GM23338 (cell line): ENCODE measurements around the gene RAP2A. TPM values are rescaled to one million over a fixed set of nuclear protein-coding genes. Genes with fewer than 3 reads are reported as not detected.

ENCODE experiments used
- ATAC-seq: fragments of 200-7000 bp; cut with Tn5 transposase; 3 replicates; pipeline ENCODE4 v1.9.1; 2020
- DNase-seq: peaks from one replicate; pipeline ENCODE4 v3.0.0-alpha.2; 2015; ENCODE audit warnings: low spot score
- H2AFZ ChIP-seq: fragments of 200-600 bp; sonication (generic); 2 replicates; pipeline ENCODE4 v1.8.0; 2016; ENCODE audit warnings: antibody characterized with exemption, mild to moderate bottlenecking, moderate library complexity
- H3F3A ChIP-seq: fragments of 200-600 bp; sonication (generic); replicated peaks from 2 replicates; pipeline ENCODE4 v1.8.0; 2017; ENCODE audit warnings: antibody characterized with exemption, mixed run types, low read depth
- H3K27ac ChIP-seq: fragments of 200-600 bp; sonication (generic); 2 replicates; pipeline ENCODE4 v1.6.1; 2016; ENCODE audit warnings: low read depth
- H3K27me3 ChIP-seq: fragments of 200-600 bp; sonication (generic); 2 replicates; pipeline ENCODE4 v1.8.0; 2016; ENCODE audit warnings: mild to moderate bottlenecking, mixed run types, moderate library complexity; ENCODE audit not compliant: insufficient read depth
- H3K36me3 ChIP-seq: fragments of 200-600 bp; sonication (generic); 2 replicates; pipeline ENCODE4 v1.8.0; 2016; ENCODE audit warnings: mild to moderate bottlenecking; ENCODE audit not compliant: insufficient read depth
- H3K4me1 ChIP-seq: fragments of 200-600 bp; sonication (generic); 2 replicates; pipeline ENCODE4 v1.8.0; 2016; ENCODE audit warnings: mild to moderate bottlenecking, moderate library complexity; ENCODE audit not compliant: insufficient read depth
- H3K4me2 ChIP-seq: fragments of 200-600 bp; sonication (generic); 2 replicates; pipeline ENCODE4 v1.7.1; 2017; ENCODE audit warnings: mixed run types
- H3K4me3 ChIP-seq: fragments of 200-600 bp; sonication (generic); 2 replicates; pipeline ENCODE4 v1.6.1; 2016; ENCODE audit warnings: mixed run types
- H3K79me2 ChIP-seq: fragments of 200-600 bp; sonication (generic); replicated peaks from 2 replicates; pipeline ENCODE4 v1.8.0; 2017; ENCODE audit warnings: mild to moderate bottlenecking; ENCODE audit not compliant: insufficient read depth
- H3K9me2 ChIP-seq: fragments of 200-600 bp; sonication (generic); 2 replicates; pipeline ENCODE4 v1.8.0; 2017; ENCODE audit not compliant: insufficient read depth
- H4K20me1 ChIP-seq: fragments of 200-600 bp; sonication (generic); replicated peaks from 2 replicates; pipeline ENCODE4 v1.8.0; 2017; ENCODE audit warnings: mild to moderate bottlenecking; ENCODE audit not compliant: insufficient read depth
- H3K27ac Mint-ChIP-seq: 2 replicates; pipeline ENCODE4 v1.8.0; 2020; ENCODE audit warnings: inconsistent platforms, mild to moderate bottlenecking, moderate library complexity, mixed read lengths
- H3K27me3 Mint-ChIP-seq: 3 replicates; pipeline ENCODE4 v1.8.0; 2022; ENCODE audit warnings: low read depth, mild to moderate bottlenecking, moderate library complexity, mixed read lengths, inconsistent platforms; ENCODE audit not compliant: insufficient read depth, poor library complexity
- H3K36me3 Mint-ChIP-seq: 3 replicates; pipeline ENCODE4 v1.8.0; 2021; ENCODE audit warnings: low read depth, mild to moderate bottlenecking, inconsistent platforms, moderate library complexity, mixed read lengths
- H3K4me1 Mint-ChIP-seq: 3 replicates; pipeline ENCODE4 v1.8.0; 2020; ENCODE audit warnings: mild to moderate bottlenecking, inconsistent platforms, mixed read lengths
- H3K4me3 Mint-ChIP-seq: 3 replicates; pipeline ENCODE4 v1.8.0; 2021; ENCODE audit warnings: moderate library complexity, mild to moderate bottlenecking, inconsistent platforms, mixed read lengths
- H3K9me3 Mint-ChIP-seq: 3 replicates; pipeline ENCODE4 v1.8.0; 2020; ENCODE audit warnings: moderate library complexity, mild to moderate bottlenecking, inconsistent platforms, mixed read lengths
- EZH2 ChIP-seq: fragments of 200-600 bp; sonication (generic); IDR thresholded peaks from one replicate; pipeline ENCODE4 v1.8.0; 2017; ENCODE audit warnings: antibody characterized with exemption, mild to moderate bottlenecking, low read depth; ENCODE audit not compliant: unreplicated experiment
- EZH2phosphoT487 ChIP-seq: fragments of 200-600 bp; sonication (generic); IDR thresholded peaks from one replicate; pipeline ENCODE4 v1.8.1; 2018; ENCODE audit warnings: antibody characterized with exemption; ENCODE audit not compliant: unreplicated experiment
- NANOG ChIP-seq: IDR thresholded peaks from 2 replicates; pipeline ENCODE4 v1.6.1; 2016; ENCODE audit warnings: antibody characterized with exemption, borderline replicate concordance
- POLR2AphosphoS5 ChIP-seq: IDR thresholded peaks from 2 replicates; pipeline ENCODE4 v1.6.1; 2016; ENCODE audit warnings: antibody characterized with exemption, low read depth
- ZNF114 ChIP-seq: fragments of 250-450 bp; sonication (Bioruptor Pico); IDR thresholded peaks from 2 replicates; pipeline ENCODE4 v1.5.0; 2020; ENCODE audit warnings: mild to moderate bottlenecking, moderate library complexity
- ZNF331 ChIP-seq: fragments of 250-450 bp; sonication (Bioruptor Pico); IDR thresholded peaks from 2 replicates; pipeline ENCODE4 v1.5.0; 2020; ENCODE audit warnings: low read depth, mild to moderate bottlenecking, moderate library complexity
- polyA plus RNA-seq: library from polyadenylated mRNA; unstranded; fragments of >200 nt; fragmentation: Nextera tagmentation; extraction: Ambion mirVana; gene quantifications from 2 replicates; pipeline ENCODE4 v1.2.1, GENCODE V29; 2016
- total RNA-seq: library from RNA; depleted of rRNA; stranded (reverse); fragments of >200 nt; shearing (Covaris generic); gene quantifications from 2 replicates; pipeline ENCODE4 v1.2.3, GENCODE V29; 2014
- TF ChIP-seq, protein P1 (sequence below): IDR thresholded peaks from one replicate; pipeline ENCODE4 v1.6.1; 2018; ENCODE audit warnings: antibody characterized with exemption; ENCODE audit not compliant: unreplicated experiment
- TF ChIP-seq, protein P2 (sequence below): fragments of 250-450 bp; sonication (Bioruptor Pico); IDR thresholded peaks from 2 replicates; pipeline ENCODE4 v1.5.0; 2020; ENCODE audit warnings: mild to moderate bottlenecking, moderate library complexity
- TF ChIP-seq, protein P3 (sequence below), 2 experiments: fragments of 200-600 bp in 1 of 2; sonication (generic) in 1 of 2; conservative IDR thresholded peaks; 2 replicates each; pipeline versions ENCODE4 v1.5.1 to v1.6.1; 2016 to 2017; ENCODE audit warnings: antibody characterized with exemption in 2 of 2, low read depth in 2 of 2, mild to moderate bottlenecking in 2 of 2, moderate library complexity in 1 of 2

RAP2A gene
- total and polyA plus RNA-seq, 2 experiments from 2014 or later = 10.4 to 35.3 TPM

DNA sequence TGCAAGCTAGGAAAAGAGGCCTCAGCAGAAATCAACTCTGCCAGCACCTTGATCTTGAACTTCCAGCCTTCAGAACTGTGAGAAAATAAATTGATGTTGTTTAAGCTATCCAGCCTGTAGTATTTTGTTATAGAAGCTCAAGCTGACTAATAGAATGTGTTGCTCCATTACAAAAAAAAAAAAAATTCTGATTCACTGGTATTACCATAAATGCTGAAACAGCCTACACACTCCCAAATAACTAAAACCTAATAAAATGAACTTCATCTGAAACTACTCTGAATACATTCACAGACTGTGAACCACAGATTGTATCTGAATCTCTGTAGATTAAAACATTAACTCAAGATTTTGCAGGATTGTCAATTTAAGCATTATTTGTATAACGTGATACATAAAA lies 49.5 kb downstream of the RAP2A start:
- no peaks in the 10 kb centered on the region for H3F3A ChIP-seq
- Mint-ChIP-seq H3K27me3 (peaks cover 2% of the 10 kb centered on the region), H3K9me3 (no peaks in the 10 kb centered on the region), H3K4me3 (no peak overlapping the region), H3K27ac (no peak overlapping the region), H3K4me1 (peaks cover 5% of the 10 kb centered on the region; the same call in 2 of the 3 replicates), H3K36me3 (no peaks in the 10 kb centered on the region)
- DNase-seq (no peak), ATAC-seq (no peak)
- H3K79me2 ChIP-seq = no peaks in the 10 kb centered on the region
- no peak overlapping the region for H3K4me2 ChIP-seq
- H4K20me1 ChIP-seq = no peaks in the 10 kb centered on the region
- H3K4me1 ChIP-seq = no peaks in the 10 kb centered on the region
- no peaks in the 10 kb centered on the region for H3K36me3 ChIP-seq
- TF ChIP-seq NANOG (no peak), ZNF331 (CRISPR knock-in tag) (no peak), POLR2AphosphoS5 (no peak), EZH2 (no peak), EZH2phosphoT487 (no peak), ZNF114 (CRISPR knock-in tag) (no peak)
- TF ChIP-seq, protein P1, sequence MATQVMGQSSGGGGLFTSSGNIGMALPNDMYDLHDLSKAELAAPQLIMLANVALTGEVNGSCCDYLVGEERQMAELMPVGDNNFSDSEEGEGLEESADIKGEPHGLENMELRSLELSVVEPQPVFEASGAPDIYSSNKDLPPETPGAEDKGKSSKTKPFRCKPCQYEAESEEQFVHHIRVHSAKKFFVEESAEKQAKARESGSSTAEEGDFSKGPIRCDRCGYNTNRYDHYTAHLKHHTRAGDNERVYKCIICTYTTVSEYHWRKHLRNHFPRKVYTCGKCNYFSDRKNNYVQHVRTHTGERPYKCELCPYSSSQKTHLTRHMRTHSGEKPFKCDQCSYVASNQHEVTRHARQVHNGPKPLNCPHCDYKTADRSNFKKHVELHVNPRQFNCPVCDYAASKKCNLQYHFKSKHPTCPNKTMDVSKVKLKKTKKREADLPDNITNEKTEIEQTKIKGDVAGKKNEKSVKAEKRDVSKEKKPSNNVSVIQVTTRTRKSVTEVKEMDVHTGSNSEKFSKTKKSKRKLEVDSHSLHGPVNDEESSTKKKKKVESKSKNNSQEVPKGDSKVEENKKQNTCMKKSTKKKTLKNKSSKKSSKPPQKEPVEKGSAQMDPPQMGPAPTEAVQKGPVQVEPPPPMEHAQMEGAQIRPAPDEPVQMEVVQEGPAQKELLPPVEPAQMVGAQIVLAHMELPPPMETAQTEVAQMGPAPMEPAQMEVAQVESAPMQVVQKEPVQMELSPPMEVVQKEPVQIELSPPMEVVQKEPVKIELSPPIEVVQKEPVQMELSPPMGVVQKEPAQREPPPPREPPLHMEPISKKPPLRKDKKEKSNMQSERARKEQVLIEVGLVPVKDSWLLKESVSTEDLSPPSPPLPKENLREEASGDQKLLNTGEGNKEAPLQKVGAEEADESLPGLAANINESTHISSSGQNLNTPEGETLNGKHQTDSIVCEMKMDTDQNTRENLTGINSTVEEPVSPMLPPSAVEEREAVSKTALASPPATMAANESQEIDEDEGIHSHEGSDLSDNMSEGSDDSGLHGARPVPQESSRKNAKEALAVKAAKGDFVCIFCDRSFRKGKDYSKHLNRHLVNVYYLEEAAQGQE = no peak
- TF ChIP-seq, protein P2, sequence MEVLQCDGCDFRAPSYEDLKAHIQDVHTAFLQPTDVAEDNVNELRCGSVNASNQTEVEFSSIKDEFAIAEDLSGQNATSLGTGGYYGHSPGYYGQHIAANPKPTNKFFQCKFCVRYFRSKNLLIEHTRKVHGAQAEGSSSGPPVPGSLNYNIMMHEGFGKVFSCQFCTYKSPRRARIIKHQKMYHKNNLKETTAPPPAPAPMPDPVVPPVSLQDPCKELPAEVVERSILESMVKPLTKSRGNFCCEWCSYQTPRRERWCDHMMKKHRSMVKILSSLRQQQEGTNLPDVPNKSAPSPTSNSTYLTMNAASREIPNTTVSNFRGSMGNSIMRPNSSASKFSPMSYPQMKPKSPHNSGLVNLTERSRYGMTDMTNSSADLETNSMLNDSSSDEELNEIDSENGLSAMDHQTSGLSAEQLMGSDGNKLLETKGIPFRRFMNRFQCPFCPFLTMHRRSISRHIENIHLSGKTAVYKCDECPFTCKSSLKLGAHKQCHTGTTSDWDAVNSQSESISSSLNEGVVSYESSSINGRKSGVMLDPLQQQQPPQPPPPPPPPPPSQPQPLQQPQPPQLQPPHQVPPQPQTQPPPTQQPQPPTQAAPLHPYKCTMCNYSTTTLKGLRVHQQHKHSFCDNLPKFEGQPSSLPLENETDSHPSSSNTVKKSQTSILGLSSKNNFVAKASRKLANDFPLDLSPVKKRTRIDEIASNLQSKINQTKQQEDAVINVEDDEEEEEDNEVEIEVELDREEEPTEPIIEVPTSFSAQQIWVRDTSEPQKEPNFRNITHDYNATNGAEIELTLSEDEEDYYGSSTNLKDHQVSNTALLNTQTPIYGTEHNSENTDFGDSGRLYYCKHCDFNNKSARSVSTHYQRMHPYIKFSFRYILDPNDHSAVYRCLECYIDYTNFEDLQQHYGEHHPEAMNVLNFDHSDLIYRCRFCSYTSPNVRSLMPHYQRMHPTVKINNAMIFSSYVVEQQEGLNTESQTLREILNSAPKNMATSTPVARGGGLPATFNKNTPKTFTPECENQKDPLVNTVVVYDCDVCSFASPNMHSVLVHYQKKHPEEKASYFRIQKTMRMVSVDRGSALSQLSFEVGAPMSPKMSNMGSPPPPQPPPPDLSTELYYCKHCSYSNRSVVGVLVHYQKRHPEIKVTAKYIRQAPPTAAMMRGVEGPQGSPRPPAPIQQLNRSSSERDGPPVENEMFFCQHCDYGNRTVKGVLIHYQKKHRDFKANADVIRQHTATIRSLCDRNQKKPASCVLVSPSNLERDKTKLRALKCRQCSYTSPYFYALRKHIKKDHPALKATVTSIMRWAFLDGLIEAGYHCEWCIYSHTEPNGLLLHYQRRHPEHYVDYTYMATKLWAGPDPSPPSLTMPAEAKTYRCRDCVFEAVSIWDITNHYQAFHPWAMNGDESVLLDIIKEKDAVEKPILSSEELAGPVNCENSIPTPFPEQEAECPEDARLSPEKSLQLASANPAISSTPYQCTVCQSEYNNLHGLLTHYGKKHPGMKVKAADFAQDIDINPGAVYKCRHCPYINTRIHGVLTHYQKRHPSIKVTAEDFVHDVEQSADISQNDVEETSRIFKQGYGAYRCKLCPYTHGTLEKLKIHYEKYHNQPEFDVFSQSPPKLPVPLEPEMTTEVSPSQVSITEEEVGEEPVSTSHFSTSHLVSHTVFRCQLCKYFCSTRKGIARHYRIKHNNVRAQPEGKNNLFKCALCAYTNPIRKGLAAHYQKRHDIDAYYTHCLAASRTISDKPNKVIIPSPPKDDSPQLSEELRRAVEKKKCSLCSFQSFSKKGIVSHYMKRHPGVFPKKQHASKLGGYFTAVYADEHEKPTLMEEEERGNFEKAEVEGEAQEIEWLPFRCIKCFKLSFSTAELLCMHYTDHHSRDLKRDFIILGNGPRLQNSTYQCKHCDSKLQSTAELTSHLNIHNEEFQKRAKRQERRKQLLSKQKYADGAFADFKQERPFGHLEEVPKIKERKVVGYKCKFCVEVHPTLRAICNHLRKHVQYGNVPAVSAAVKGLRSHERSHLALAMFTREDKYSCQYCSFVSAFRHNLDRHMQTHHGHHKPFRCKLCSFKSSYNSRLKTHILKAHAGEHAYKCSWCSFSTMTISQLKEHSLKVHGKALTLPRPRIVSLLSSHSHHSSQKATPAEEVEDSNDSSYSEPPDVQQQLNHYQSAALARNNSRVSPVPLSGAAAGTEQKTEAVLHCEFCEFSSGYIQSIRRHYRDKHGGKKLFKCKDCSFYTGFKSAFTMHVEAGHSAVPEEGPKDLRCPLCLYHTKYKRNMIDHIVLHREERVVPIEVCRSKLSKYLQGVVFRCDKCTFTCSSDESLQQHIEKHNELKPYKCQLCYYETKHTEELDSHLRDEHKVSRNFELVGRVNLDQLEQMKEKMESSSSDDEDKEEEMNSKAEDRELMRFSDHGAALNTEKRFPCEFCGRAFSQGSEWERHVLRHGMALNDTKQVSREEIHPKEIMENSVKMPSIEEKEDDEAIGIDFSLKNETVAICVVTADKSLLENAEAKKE (CRISPR knock-in tag) = no peak
- TF ChIP-seq, protein P3, sequence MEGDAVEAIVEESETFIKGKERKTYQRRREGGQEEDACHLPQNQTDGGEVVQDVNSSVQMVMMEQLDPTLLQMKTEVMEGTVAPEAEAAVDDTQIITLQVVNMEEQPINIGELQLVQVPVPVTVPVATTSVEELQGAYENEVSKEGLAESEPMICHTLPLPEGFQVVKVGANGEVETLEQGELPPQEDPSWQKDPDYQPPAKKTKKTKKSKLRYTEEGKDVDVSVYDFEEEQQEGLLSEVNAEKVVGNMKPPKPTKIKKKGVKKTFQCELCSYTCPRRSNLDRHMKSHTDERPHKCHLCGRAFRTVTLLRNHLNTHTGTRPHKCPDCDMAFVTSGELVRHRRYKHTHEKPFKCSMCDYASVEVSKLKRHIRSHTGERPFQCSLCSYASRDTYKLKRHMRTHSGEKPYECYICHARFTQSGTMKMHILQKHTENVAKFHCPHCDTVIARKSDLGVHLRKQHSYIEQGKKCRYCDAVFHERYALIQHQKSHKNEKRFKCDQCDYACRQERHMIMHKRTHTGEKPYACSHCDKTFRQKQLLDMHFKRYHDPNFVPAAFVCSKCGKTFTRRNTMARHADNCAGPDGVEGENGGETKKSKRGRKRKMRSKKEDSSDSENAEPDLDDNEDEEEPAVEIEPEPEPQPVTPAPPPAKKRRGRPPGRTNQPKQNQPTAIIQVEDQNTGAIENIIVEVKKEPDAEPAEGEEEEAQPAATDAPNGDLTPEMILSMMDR (conservative IDR thresholded peaks at IDR 0.05; ENCODE audit: low read depth in 2 of 2) = no peak
- no peak overlapping the region for H3K4me3 ChIP-seq
- no peaks in the 10 kb centered on the region for H3K9me2 ChIP-seq
- H2AFZ ChIP-seq = no peak overlapping the region
- no peak overlapping the region for H3K27ac ChIP-seq
- H3K27me3 ChIP-seq = no peaks in the 10 kb centered on the region
